ENCODE results near the gene WDR5B.
"Not testable (repeated sequence)": the region's sequence is repeated elsewhere in the genome, so short reads cannot be mapped to it uniquely, and the experiment has no call there.

The WDR5B gene

GRCh38 chr3:122415762-122416654 is at the start of gene WDR5B:
Gene WDR5B (minus strand): TSS chr3:122416062. CDS start chr3:122415528, 534 bp downstream.
- DNase-seq (ENCODE audit: low read depth) = peak; percentile 96

DNA sequence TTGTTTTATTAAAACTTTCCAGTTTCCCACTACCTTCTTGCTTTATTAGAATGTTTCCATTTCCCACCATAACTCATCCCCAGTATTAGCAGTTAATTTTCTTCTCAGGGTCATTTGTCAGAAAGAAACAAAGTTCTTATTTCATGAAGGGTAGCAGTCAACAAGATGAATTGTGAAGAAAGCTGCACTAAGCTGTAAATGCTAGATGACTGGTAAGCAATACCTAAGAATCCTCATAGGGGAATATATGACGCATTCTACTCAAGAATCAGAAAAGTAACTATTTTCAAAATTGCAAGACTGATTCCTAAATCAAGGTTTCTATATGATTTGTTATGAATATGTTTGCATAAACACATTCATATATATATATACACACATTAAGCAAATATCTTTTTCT is 48.8 kb upstream of the WDR5B start:
- DNase-seq (ENCODE audit: low read depth) = no peak

DNA sequence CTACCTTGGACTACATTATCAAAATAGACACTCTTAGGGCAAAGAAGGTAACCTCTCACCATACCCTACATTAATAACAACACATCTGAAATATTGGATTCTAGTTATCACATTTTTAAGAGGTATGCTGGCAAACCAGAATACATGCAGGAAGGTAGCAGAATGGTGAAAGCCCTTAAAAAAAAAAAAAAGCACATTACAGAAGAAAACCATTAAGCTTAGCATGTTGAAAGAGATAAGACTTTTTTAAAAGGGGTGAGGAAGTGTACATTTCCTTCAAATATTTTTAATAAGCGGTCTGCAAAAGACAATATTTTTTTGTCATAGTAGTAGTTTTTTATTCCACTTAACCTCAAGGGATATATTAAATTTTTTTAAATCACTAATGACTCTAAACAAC is 46.5 kb upstream of the WDR5B start:
- DNase-seq (ENCODE audit: low read depth) = no peak

- DNase-seq (ENCODE audit: low read depth) = no peak
Measured at GRCh38 chr3:122461806-122462205, 45.9 kb upstream of the WDR5B start.

DNA sequence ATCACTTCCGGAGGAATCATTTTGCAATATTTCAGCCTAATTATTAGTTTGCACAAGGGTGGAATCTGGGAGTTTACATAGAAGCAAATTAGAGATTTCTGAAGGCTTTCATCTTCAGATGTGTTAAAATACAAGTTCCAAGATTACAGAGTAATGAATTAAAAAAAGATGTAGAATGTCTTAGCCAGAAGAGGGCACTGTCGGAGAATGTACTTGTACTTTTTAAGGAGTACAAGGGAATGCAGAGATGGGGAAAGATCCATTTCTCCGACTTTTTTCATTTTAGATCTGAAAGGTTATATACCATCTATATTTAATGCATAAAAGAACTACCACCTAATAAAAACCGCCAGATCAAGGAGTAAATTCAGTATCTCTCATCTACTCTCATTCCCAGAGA is 43.1 kb upstream of the WDR5B start:
- DNase-seq (ENCODE audit: low read depth) = no peak

- no peak for DNase-seq (ENCODE audit: low read depth)
Measured at GRCh38 chr3:122457706-122458105, 41.8 kb upstream of the WDR5B start.

- no peak for DNase-seq (ENCODE audit: low read depth)
Measured at GRCh38 chr3:122456074-122456473, 40.2 kb upstream of the WDR5B start.

GRCh38 chr3:122451371-122451770 is 35.5 kb upstream of the WDR5B start:
- DNase-seq (ENCODE audit: low read depth) = no peak

GRCh38 chr3:122448218-122448617 is 32.4 kb upstream of the WDR5B start:
- not testable (repeated sequence) for DNase-seq (ENCODE audit: low read depth)

DNA sequence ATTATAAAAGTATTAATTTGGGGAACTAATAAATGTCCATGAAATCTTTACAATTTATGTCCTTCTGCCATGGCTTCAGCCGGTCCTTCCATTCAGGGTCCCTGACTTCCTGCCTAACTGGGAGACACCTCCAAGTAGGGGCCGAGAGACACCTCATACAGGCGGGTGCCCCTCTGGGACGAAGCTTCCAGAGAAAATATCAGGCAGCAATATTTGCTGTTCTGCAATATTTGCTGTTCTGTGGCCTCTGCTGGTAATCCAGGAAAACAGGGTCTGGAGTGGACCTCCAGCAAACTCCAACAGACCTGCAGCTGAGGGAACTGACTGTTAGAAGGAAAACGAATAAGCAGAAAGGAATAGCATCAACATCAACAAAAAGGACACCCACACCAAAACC is 28.6 kb upstream of the WDR5B start:
- not testable (repeated sequence) for DNase-seq (ENCODE audit: low read depth)

DNA sequence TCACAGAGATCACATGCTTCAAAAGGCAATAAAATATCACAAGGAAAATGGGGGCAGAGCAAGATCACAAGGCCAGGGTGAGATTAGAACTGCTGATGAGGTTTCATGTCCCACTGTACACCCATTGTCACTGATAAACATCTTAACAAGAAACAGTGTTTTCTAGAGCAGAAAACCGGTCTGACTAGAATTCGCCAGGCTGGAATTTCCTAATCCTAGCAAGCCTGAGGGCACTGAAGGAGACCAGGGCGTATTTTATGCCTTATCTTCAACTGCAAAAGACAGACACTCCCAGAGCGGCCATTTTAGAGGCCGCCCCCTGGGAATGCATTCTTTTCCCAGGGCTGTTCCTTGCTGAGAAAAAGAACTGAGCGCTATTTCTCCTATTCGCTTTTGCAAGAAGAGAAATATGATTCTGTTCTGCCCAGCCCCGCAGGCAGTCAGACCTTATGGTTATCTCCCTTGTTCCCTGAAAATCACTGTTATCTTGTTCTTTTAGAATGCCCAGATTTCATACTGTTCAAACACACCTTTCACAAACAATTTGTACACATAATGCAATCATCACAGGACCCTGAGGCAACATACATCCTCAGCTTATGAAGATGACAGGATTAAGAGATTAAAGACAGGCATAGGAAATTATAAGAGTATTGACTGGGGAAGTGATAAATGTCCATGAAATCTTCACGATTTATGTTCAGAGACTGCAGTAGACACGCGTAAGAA is 28.1 kb upstream of the WDR5B start:
- DNase-seq (ENCODE audit: low read depth) = not testable (repeated sequence)

GRCh38 chr3:122443090-122443489 is 27.2 kb upstream of the WDR5B start:
- DNase-seq (ENCODE audit: low read depth) = no peak

DNA sequence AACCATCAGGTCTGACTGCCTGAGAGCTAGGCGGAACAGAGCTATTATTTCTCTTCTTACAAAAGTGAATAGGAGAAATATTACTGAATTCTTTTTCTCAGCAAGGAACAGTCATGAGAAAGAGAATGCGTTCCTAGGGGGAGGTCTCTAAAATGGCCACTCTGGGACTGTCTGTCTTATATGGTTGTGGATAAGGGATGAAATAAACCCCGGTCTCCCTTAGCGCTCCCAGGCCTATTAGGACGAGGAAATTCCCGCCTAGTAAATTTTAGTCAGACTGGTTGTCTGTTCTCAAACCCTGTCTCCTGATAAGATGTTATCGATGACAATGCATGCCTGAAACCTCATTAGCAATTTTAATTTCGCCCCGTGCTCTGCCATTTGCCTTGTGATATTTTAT is 20.1 kb upstream of the WDR5B start:
- DNase-seq (ENCODE audit: low read depth) = no peak

GRCh38 chr3:122430371-122430770 is 14.5 kb upstream of the WDR5B start:
- DNase-seq (ENCODE audit: low read depth) = no peak

DNA sequence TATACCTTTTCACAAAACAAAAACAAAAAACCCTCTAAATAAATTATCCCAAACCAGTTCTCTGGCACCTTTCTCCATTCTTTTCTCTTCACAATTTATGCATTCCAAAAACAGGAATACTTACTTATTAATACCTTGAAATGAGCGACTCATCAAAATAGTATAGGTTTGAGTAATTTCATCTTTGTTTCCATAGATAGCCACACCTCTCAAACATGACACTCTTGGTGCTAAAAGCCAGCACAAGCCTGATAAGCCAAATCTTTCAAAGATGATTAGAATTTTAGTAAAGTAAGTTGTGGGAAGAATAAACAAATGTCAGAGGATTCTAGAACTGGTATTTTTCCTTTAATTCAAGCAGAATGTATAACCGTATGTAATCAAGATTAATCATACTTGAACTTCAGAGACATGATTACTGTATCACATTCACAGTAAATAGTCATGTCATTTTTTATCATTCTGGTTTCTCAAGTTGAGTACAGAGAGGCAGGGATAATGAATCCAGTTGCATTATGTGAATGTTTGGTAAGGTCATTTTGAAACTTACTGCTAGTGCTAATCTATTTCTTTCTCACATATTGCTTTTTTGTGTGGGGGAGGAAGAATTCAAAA is 12.1 kb upstream of the WDR5B start:
- DNase-seq (ENCODE audit: low read depth) = no peak

GRCh38 chr3:122421836-122422235 is 6.0 kb upstream of the WDR5B start:
- no peak for DNase-seq (ENCODE audit: low read depth)

- no peak for DNase-seq (ENCODE audit: low read depth)
Measured at GRCh38 chr3:122421101-122421500, 5.2 kb upstream of the WDR5B start.

- DNase-seq (ENCODE audit: low read depth) = no peak
Measured at GRCh38 chr3:122416966-122417365, 1.1 kb upstream of the WDR5B start.

DNA sequence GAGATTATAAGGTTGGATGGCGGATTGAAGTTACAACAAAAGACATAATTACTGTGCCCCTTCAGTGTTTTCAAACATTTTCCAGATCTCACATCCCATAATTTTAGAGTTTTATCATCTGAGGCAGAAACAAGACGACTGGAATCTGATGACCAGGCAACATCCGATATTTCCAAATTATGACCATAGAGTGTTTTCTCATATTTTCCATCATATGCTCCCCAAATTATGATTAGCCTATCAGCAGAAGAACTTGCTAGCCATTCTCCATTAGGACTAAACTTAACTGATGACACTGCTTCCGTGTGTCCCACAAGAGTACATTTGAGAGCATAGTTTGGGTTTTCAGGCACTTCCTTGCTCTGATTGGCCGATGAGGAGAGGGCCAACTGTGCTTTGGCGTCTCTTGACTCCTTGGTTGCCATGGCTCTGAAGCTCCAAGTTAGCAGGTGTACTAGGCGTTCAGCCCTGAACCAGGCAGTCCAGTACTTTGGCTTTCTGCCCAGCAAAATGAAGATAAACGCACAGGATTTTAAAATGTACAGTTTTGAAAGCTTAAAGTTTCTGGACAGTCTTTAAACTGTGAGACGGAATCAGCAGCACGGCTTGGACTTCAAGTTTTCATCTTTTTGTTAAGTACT is 638 bp downstream of the WDR5B start:
- no peak for DNase-seq (ENCODE audit: low read depth)

GRCh38 chr3:122414391-122414790 is 1.5 kb downstream of the WDR5B start:
- no peak for DNase-seq (ENCODE audit: low read depth)

- no peak for DNase-seq (ENCODE audit: low read depth)
Measured at GRCh38 chr3:122410639-122411038, 5.2 kb downstream of the WDR5B start.

DNA sequence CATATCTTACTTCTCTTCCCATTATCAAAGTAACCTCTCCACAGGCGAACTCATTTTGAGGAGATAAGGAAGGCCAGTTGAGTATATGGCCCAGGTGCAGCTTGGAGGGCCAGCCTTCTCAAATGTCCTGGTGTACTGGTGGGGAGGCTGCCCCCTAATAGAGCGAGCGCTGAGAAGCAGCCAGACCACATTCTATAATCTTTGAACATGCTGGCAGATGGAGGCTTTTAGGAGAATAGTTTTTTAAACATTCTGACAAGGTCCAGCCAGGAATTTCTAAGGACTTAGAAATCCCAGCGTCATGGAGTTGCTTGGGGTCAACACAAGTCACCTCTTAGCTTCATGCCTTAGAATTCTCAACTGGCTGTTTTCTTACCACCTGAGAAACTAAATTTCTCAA is 5.8 kb downstream of the WDR5B start:
- DNase-seq (ENCODE audit: low read depth) = no peak

Measured in activated T-helper 1 cell treated with Interleukin-2 at 50 U/mL for 16 hours (primary cell).